Measurements from ENCODE around the gene COMMD3. TPM values are rescaled to one million over a fixed set of nuclear protein-coding genes. Genes with fewer than 3 reads are reported as not detected.

Gene COMMD3
- total RNA-seq, 4 donors from 2014 or later: 34.5 to 113 (median 51.9) TPM

DNA sequence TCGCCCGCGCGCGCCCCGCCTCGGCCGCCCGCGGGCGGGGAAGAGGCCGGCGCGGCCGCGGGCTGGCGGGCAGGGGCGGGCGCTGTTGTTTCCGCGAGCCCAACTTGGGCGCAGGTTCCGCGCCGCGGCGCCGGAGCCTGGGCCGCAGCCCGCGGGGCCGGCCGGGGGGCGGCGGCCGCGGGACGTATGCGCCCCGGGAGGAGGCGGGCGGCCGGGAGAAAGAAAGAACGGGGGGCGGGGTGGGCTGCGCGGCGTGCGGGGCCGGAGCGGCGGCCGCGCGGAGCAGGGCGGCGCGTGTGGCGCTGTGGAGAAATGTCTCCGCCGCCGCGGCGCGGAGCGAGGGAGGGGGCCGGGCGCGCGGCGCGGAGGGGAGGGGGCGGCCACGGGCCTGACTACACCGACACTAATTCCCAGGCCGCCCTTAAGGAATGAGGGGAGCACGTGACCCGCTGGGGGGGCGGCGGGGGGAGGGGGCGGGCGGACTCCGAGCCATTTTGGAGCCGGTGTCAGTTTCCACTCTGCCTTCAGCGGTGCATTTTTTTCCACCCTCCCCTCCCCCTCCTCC lies 4.5 kb downstream of the COMMD3 start, which contains the start of gene BMI1:
BMI1 (plus strand) TSS at position 509 of the 565 bp plus-strand sequence. CDS start 5,351 bp downstream, outside the sequence.
- peak within 1 kb of the TSS; percentile 93 for H3K4me3 ChIP-seq (ENCODE audit: low read depth, poor library complexity, severe bottlenecking)
- 0% methylated on average over 11 to 19 of the region's 85 CpGs for WGBS, 2 donors
- TF ChIP-seq, protein P1, sequence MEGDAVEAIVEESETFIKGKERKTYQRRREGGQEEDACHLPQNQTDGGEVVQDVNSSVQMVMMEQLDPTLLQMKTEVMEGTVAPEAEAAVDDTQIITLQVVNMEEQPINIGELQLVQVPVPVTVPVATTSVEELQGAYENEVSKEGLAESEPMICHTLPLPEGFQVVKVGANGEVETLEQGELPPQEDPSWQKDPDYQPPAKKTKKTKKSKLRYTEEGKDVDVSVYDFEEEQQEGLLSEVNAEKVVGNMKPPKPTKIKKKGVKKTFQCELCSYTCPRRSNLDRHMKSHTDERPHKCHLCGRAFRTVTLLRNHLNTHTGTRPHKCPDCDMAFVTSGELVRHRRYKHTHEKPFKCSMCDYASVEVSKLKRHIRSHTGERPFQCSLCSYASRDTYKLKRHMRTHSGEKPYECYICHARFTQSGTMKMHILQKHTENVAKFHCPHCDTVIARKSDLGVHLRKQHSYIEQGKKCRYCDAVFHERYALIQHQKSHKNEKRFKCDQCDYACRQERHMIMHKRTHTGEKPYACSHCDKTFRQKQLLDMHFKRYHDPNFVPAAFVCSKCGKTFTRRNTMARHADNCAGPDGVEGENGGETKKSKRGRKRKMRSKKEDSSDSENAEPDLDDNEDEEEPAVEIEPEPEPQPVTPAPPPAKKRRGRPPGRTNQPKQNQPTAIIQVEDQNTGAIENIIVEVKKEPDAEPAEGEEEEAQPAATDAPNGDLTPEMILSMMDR (IDR thresholded peaks at IDR 0.05): no peak
- TF ChIP-seq POLR2A (IDR thresholded peaks at IDR 0.05): no peak
- peak; percentile 78 to 94 for DNase-seq (ENCODE audit: low spot score in 2 of 2)
- intact Hi-C loops (cut with DNase I; ENCODE audit: low total_unique reads): loop anchor here (5.0 to 10.0 kb wide), 2 partner anchors 68 to 1026 kb away; no protein-coding TSS in a partner anchor

DNA sequence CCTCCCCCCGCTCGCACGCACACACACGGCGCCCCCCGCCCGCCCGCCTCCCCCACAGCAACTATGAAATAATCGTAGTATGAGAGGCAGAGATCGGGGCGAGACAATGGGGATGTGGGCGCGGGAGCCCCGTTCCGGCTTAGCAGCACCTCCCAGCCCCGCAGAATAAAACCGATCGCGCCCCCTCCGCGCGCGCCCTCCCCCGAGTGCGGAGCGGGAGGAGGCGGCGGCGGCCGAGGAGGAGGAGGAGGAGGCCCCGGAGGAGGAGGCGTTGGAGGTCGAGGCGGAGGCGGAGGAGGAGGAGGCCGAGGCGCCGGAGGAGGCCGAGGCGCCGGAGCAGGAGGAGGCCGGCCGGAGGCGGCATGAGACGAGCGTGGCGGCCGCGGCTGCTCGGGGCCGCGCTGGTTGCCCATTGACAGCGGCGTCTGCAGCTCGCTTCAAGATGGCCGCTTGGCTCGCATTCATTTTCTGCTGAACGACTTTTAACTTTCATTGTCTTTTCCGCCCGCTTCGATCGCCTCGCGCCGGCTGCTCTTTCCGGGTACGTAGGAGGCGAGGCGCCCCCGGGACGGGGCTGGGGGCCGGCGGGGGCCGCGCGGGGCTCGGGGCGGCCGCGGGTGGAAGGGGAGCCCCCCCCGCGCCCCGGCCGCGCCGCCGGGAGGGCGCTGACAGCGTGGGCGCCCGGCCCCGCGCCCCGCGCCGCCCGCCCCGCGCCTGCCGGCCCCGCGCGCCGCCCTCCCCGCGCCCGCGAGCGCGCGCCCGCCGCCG lies 5.2 kb downstream of the COMMD3 start:
- intact Hi-C loops (cut with DNase I; ENCODE audit: low total_unique reads): loop anchor here (5.0 to 10.0 kb wide), 2 partner anchors 69 to 1027 kb away; no protein-coding TSS in a partner anchor
- DNase-seq (ENCODE audit: low spot score in 2 of 2): peak; percentile 47 to 91
- WGBS, 2 donors: 0 to 1% methylated on average over 55 to 69 of the region's 114 CpGs
- no peak for TF ChIP-seq POLR2A (IDR thresholded peaks at IDR 0.05)
- TF ChIP-seq, protein P1 (IDR thresholded peaks at IDR 0.05): no peak
- peak overlapping the region; percentile 93 for H3K4me3 ChIP-seq (ENCODE audit: low read depth, poor library complexity, severe bottlenecking)

DNA sequence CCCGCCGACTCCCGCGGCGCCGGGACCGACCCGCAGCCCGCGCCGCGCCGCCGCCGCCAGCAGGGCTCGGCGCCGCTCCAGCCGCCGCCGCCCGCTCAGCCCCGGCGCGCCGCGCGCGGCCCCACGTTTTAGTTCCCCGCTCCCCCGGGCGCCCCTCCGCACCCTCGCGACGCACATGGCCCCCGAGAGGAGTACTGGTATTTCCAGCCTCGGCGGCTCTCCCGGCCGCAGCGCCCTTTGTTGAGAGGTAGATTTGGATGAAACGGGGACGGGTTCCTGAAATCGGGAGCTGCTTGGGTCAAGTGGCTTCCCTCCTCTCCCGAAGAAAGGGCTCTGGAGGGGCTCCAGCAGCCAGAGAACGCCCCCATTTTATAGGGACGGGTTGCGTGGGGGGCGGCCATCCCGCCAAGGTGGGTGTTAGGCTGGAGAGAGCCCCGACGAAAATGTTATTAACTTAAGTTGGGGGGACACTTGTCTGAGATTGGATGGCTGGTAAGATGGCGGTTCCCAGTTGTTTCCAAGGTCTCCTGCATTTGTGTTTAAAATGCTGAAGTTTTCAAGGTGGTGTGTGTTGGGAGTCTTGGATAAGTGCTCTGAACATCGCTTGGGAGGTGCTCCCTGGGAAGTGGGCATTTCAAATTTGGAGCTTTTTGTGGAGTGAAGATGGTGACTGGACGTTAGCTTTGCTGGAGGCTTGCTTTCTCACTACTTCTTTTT lies 5.9 kb downstream of the COMMD3 start:
- no peak for TF ChIP-seq POLR2A (IDR thresholded peaks at IDR 0.05)
- TF ChIP-seq, protein P1 (IDR thresholded peaks at IDR 0.05): no peak
- peak overlapping the region; percentile 56 for H3K4me3 ChIP-seq (ENCODE audit: low read depth, poor library complexity, severe bottlenecking)
- 6 to 9% methylated on average over 14 to 20 of the region's 57 CpGs for WGBS, 2 donors
- DNase-seq (ENCODE audit: low spot score in 2 of 2): peak in 1 of 2 donors; percentile 22
- intact Hi-C loops (cut with DNase I; ENCODE audit: low total_unique reads): loop anchor here (2.0 to 10.0 kb wide), 3 partner anchors 70 to 1027 kb away; no protein-coding TSS in a partner anchor

DNA sequence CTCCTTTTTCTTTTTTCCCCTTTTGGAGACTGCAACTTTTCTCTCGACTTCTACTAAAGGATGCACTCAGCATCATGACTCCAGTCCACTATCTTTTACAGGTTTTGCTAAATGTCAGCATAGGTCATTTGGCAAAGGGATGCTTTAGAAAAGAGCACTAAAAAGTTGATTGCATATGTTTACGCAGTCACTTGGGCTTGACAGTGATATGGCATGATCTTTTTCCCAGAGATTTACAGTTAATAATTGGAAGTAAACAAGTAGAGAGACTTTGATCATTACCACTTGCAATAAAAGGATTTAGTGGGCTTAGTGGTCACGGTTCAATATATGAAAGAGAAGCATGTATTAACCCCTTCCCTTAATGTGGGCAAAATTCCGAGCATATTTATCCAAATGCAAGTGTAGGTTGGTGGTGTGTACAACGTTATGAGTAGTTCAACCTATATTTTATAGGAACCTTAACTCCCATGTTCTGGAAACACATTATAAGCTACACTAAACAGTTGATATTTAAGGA lies 6.5 kb downstream of the COMMD3 start:
- no peak for DNase-seq (ENCODE audit: low spot score in 2 of 2)
- WGBS, 2 donors: 77 to 86% methylated on average over 5 of the region's 5 CpGs
- TF ChIP-seq, protein P1 (IDR thresholded peaks at IDR 0.05): no peak
- no peak for TF ChIP-seq POLR2A (IDR thresholded peaks at IDR 0.05)
- H3K4me3 ChIP-seq (ENCODE audit: low read depth, poor library complexity, severe bottlenecking): peak overlapping the region; percentile 56
- intact Hi-C loops (cut with DNase I; ENCODE audit: low total_unique reads): loop anchor here (2.0 to 10.0 kb wide), 3 partner anchors 70 to 1028 kb away; no protein-coding TSS in a partner anchor

DNA sequence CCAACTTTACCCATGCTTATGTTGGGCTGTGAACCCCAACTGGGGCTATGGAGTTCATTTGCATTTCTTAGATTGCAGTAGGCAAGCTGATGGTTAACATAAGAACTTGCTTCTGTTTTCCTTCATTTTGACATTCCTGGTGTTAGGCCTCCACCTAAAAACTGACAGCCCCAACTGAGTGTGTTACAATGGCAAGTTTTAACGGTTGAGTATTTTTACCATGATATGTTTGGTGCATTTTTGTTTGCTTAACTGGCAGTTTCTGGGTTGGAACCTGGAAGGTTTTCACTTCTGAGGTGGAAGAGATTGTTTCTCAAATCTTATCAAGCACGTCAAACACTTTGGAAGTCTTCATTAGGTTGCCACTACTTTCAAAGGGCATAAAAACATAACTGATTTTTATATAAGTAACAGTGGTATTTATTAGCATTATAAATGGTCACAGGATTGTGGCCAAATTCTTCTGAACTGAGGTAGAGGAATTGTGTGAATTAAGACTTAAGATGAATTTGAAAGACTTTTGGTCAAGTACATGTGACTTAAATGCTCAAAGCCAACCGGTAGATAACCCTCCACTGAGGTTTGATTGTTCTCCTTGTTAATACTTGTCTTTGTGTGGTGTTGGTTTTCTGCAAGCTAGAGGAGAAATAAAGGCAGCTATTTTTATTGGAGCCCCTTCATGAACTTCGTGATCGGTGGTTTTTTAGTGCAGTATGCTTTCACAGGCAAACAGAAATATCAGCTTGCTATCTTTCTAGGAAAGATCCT lies 7.5 kb downstream of the COMMD3 start:
- intact Hi-C loops (cut with DNase I; ENCODE audit: low total_unique reads): loop anchor here (2.0 to 10.0 kb wide), 3 partner anchors 71 to 1029 kb away; no protein-coding TSS in a partner anchor
- 88 to 92% methylated on average over 5 of the region's 5 CpGs for WGBS, 2 donors
- no peak overlapping the region for H3K4me3 ChIP-seq (ENCODE audit: low read depth, poor library complexity, severe bottlenecking)
- DNase-seq (ENCODE audit: low spot score in 2 of 2): no peak
- TF ChIP-seq, protein P1 (IDR thresholded peaks at IDR 0.05): no peak
- no peak for TF ChIP-seq POLR2A (IDR thresholded peaks at IDR 0.05)
